GM23248 (cell line): Measurements from ENCODE around the gene REC8.

ENCODE experiments used
- EZH2 ChIP-seq: fragments of 200-600 bp; sonication (generic); IDR thresholded peaks from 2 replicates; pipeline ENCODE4 v1.6.1; 2018; ENCODE audit warnings: antibody characterized with exemption, mild to moderate bottlenecking; ENCODE audit not compliant: insufficient read depth, poor library complexity, severe bottlenecking
- EZH2phosphoT487 ChIP-seq: fragments of 200-600 bp; sonication (generic); IDR thresholded peaks from 2 replicates; pipeline ENCODE4 v1.6.1; 2018; ENCODE audit warnings: antibody characterized with exemption, moderate library complexity, mild to moderate bottlenecking, low read depth; ENCODE audit not compliant: insufficient read depth

DNA sequence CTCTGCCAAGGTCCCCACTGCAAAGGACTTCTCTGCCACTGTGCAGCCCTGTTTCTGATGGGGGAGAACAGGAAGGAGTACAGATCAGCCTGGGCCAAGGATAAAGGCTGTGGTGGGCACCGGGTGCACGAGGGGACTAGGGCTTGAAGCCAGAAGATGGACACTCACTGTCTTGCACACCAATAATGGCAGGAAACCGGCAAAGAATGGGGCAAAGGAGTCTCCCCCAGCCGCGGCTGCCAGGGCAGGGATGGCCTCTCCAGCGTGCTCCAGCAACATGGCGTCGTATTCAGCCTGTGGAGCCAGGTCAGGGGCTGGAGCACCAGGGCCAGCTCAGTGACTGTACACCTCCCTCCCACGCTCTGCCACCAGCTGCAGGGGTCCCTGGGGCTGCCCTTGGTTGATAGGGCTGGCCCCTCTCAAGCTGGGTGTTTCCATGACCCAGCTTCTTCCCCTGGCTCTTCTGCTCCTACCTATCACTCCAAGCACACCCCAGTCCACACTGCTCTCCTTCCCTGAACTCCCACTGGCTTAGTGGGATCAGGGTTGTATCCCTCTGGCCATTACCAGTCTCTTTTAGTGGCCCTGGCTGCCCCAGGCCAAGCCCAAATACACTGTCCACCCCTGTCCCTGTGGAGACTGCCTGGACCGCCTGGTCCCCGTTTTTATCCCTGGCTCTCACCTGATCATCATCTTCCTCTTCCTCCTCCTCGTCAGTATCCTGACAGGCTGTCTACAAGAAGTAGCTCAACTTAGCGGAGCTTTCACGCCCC is 10.4 kb downstream of the REC8 start:
- TF ChIP-seq EZH2 (no peak), EZH2phosphoT487 (no peak)
